GM19467 (cell line): ENCODE measurements around the gene WDR20.
"Not testable (repeated sequence)": the region's sequence is repeated elsewhere in the genome, so short reads cannot be mapped to it uniquely, and the experiment has no call there.

Source experiments
- ATAC-seq: cut with Tn5 transposase; IDR thresholded peaks from one replicate; pipeline ENCODE4 v1.9.1; 2021; ENCODE audit warnings: mild to moderate bottlenecking, moderate library complexity; ENCODE audit not compliant: unreplicated experiment

The WDR20 gene

GRCh38 chr14:102233081-102233480 is 93.4 kb downstream of the WDR20 start:
- no peak for ATAC-seq

GRCh38 chr14:102234331-102235264 is 94.9 kb downstream of the WDR20 start:
- ATAC-seq, result no peak

GRCh38 chr14:102235275-102235897 is 95.7 kb downstream of the WDR20 start:
- ATAC-seq, result peak; percentile 67

GRCh38 chr14:102236026-102236425 is 96.3 kb downstream of the WDR20 start:
- no peak for ATAC-seq

DNA sequence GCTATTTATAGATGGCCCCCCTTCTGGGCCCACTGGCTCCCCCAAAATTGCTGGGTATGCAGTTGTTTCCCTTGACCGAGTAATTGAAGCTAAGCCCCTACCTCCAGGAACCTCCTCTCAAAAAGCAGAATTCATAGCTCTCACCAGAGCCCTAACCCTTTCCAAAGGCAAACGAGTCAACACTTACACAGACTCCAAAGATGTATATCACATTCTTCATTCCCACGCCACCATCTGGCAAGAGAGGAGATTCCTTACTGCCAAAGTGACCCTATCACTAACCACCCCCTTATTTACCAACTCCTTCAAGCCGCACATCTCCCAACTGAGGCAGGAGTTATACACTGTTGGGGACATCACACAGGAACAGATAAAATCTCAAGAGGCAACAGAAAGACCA is 98.4 kb downstream of the WDR20 start:
- ATAC-seq, result no peak

GRCh38 chr14:102238766-102239165 is 99.1 kb downstream of the WDR20 start:
- ATAC-seq, result no peak

GRCh38 chr14:102239231-102239630 is 99.5 kb downstream of the WDR20 start:
- no peak for ATAC-seq

- not testable (repeated sequence) for ATAC-seq
Measured at GRCh38 chr14:102240481-102240880, 100.8 kb downstream of the WDR20 start.

DNA sequence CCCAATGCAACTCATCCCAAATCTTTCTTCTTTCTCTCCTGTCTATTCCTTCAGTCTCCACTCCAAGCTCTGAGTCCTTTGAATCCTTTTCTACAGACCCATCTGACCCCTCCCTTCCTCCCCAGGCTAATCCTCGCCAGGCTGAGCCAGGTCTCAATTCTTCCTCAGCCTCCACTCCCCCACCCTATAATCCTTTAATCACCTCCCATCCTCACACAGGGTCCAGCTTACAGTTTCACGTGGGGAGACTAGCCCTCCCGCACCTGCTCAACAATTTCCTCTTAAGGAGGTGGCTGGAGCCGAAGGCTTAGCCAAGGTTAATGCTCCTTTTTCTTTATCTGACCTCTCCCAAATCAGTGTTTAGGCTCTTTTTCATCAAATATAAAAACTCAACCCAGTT is 101.5 kb downstream of the WDR20 start:
- ATAC-seq, result no peak

DNA sequence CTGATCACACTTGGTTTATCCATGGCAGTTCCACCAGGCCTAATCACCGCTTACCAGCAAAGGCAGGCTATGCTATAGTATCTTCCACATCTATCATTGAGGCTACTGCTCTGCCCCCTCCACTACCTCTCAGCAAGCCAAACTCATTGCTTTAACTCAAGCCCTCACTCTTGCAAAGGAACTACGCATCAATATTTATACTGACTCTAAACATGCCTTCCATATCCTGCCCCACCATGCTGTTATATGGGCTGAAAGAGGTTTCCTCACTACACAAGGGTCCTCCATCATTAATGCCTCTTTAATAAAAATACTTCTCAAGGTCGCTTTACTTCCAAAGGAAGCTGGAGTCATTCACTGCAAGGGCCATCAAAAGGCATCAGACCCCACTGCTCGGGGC is 104.1 kb downstream of the WDR20 start:
- ATAC-seq, result not testable (repeated sequence)

GRCh38 chr14:102246071-102246470 is 106.4 kb downstream of the WDR20 start:
- no peak for ATAC-seq

- no peak for ATAC-seq
Measured at GRCh38 chr14:102248121-102248520, 108.4 kb downstream of the WDR20 start.

DNA sequence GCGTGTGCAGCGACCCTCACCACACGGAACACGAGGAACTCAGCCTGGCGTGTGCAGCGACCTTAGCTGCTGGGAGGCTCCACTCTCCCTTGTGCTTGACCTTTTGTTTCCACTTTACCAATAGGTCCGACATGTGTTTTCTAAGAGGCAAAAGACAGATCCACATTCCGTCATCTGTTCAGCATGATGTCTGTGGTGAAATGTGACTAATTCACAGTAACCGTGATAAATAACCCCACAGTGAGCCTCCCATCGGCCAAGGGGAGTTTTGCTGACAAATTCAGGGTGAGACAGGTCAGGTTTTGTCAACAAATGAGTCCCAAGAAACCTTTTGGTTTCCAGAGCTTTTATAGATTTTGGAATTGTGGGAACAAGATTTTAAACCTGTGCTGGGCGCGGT is 109.3 kb downstream of the WDR20 start:
- no peak for ATAC-seq

- no peak for ATAC-seq
Measured at GRCh38 chr14:102249981-102250380, 110.3 kb downstream of the WDR20 start.

DNA sequence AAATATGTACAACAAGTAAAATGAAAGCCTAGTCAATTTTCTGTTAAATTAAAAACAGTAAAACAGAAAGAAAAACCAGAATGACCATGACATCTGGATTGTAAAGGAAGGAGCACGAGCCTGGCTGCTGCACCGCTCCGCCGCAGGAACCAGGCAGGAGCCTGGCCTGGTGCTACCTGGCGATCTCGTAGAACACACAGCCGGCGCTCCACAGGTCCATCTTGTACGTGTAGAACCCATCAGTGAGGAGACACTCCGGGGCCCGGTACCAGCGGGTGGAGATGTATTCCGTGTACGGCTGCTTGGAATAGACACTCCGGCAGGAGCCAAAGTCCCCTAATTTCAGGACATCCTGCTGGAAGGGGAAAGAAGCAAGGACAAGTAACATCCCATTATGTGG is 110.9 kb downstream of the WDR20 start:
- no peak for ATAC-seq

DNA sequence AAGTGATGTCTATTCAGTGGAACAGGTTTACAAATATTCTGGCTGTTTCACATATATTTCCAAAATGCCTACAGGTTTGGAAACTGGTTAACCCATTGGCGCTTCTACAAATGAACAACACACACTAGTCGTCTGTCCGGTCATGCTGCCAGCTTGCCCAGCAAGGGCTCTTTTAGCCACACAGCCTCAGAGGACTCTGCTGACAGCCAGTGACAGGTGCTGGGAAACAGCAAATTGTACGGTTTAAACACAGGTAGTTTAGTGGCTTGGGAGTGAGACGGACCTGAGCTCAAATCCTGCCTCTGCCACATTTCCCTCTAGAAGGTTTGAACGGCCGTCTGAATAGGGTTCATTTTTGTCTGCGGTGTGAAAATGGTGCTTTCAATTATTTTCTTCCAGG is 111.5 kb downstream of the WDR20 start:
- ATAC-seq, result no peak

DNA sequence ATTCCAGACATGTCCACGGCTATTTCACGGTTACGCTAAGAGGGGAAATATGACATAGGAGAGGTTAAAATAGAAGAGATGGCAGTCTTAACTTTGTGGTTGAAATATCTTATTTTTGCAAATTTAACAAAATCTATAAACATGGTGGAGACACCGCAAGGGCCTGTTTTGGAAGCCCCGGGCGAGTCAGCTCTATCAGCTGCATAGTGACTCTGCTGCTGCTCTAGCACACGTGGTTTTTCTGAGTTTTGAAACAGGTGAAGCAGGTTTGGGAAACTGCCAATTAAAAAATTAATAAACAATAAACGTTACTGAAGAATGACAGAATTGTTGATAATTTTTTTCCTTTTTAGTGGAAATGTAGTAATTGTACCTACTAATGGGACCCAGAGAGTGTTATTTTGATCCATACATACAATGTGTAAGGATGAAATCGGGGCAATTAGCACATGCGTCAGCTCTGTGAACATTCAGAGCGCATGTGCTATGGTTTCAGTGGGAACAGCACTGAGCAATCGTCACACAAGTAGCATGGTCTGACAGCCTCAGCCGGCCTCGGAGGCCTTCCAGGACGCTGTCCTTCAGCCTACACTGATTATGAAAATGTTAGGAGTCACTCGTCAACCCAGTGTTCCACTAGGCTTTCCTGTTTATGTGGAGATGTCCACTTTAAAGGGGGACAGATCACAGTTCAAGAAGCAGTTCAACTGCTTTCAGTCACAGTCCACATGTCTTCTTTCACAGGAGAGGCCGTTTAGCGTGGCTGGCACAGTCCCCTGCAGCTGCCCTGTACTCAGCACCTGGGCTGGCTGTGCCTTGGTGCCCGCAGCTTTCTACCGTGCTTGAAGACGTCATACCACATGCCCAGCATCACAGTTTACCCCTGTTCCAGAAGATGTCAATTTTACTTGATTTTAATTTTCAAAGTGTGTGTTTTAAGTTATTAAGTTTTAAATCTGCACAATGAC is 113.4 kb downstream of the WDR20 start:
- ATAC-seq, result no peak

- ATAC-seq, result no peak
Measured at GRCh38 chr14:102255401-102256190, 115.9 kb downstream of the WDR20 start.

GRCh38 chr14:102256716-102257115 is 117.0 kb downstream of the WDR20 start:
- no peak for ATAC-seq

- no peak for ATAC-seq
Measured at GRCh38 chr14:102258136-102258535, 118.4 kb downstream of the WDR20 start.
